Stimulated activated CD4-positive, alpha-beta T cell treated with anti-CD3 and anti-CD28 coated beads, TNF-alpha, amount 100 ng/mL, for 4 hours (primary cell): ENCODE data around the gene RELN.

Experiments used
- DNase-seq, 3 experiments: peaks; one replicate each; pipeline ENCODE4 v3.0.0-alpha.2; 2020; ENCODE audit warnings: low read depth in 3 of 3

Gene RELN

GRCh38 chr7:103989785-103990767 lies 618 bp upstream of the RELN start:
- DNase-seq: no peak

- DNase-seq: no peak
These were observed 824 bp downstream of the RELN start for GRCh38 chr7:103988468-103989199.

GRCh38 chr7:103987451-103987850 lies 2.0 kb downstream of the RELN start:
- DNase-seq: no peak

- no peak for DNase-seq
These were observed 3.8 kb downstream of the RELN start for GRCh38 chr7:103985565-103986126.

- no peak for DNase-seq
These were observed 5.4 kb downstream of the RELN start for GRCh38 chr7:103984050-103984449.

GRCh38 chr7:103983201-103983977 lies 6.1 kb downstream of the RELN start:
- DNase-seq: no peak

GRCh38 chr7:103981003-103981423 lies 8.4 kb downstream of the RELN start:
- no peak for DNase-seq

GRCh38 chr7:103972779-103973434 lies 16.6 kb downstream of the RELN start:
- DNase-seq: no peak

GRCh38 chr7:103967401-103967800 lies 22.1 kb downstream of the RELN start:
- no peak for DNase-seq

GRCh38 chr7:103966593-103967277 lies 22.7 kb downstream of the RELN start:
- no peak for DNase-seq

- DNase-seq: no peak
These were observed 25.2 kb downstream of the RELN start for GRCh38 chr7:103964269-103964668.

- DNase-seq: no peak
These were observed 27.4 kb downstream of the RELN start for GRCh38 chr7:103962070-103962469.

- no peak for DNase-seq
These were observed 31.1 kb downstream of the RELN start for GRCh38 chr7:103958284-103958818.

- no peak for DNase-seq
These were observed 33.5 kb downstream of the RELN start for GRCh38 chr7:103955985-103956384.

GRCh38 chr7:103952408-103952807 lies 37.0 kb downstream of the RELN start:
- DNase-seq: no peak

GRCh38 chr7:103951311-103951710 lies 38.1 kb downstream of the RELN start:
- no peak for DNase-seq

GRCh38 chr7:103949374-103949773 lies 40.1 kb downstream of the RELN start:
- no peak for DNase-seq

- no peak for DNase-seq
These were observed 42.3 kb downstream of the RELN start for GRCh38 chr7:103947026-103947655.

GRCh38 chr7:103944230-103944900 lies 45.1 kb downstream of the RELN start:
- DNase-seq: no peak
